ENCODE data around the gene GYG2.
"Not testable (repeated sequence)": the region's sequence is repeated elsewhere in the genome, so short reads cannot be mapped to it uniquely, and the experiment has no call there.

GYG2 gene

GRCh38 chrX:2867206-2867605 is 38.5 kb downstream of the GYG2 start:
- DNase-seq (ENCODE audit: low read depth in 3 of 3, low spot score in 1 of 3): no peak

DNA sequence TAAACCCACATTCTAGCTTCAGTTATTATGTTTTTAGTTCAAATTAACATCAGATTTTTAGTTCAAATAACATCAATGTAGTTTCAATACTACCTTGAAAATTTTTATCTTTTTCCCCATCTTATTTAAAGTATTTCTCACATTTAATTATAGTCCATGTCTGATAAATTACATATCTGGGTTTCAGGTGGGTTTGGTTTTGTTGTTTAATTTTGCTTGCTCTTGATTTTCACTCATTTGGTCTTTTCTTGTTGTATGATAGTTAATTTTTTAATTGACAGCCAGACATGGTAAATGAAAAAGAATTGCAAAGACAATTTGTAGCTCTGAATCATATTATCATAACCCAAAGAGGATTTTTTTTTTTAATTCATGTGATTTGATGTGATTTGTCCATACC is 41.9 kb downstream of the GYG2 start:
- no peak for DNase-seq (ENCODE audit: low read depth in 3 of 3, low spot score in 1 of 3)

- DNase-seq (ENCODE audit: low read depth in 3 of 3, low spot score in 1 of 3): no peak
Observed at GRCh38 chrX:2871831-2872230, 43.1 kb downstream of the GYG2 start.

- no peak for DNase-seq (ENCODE audit: low read depth in 3 of 3, low spot score in 1 of 3)
Observed at GRCh38 chrX:2872671-2873277, 44.0 kb downstream of the GYG2 start.

GRCh38 chrX:2874222-2875135 is 45.7 kb downstream of the GYG2 start:
- no peak for DNase-seq (ENCODE audit: low read depth in 3 of 3, low spot score in 1 of 3)

GRCh38 chrX:2875136-2875481 is 46.4 kb downstream of the GYG2 start:
- no peak for DNase-seq (ENCODE audit: low read depth in 3 of 3, low spot score in 1 of 3)

DNA sequence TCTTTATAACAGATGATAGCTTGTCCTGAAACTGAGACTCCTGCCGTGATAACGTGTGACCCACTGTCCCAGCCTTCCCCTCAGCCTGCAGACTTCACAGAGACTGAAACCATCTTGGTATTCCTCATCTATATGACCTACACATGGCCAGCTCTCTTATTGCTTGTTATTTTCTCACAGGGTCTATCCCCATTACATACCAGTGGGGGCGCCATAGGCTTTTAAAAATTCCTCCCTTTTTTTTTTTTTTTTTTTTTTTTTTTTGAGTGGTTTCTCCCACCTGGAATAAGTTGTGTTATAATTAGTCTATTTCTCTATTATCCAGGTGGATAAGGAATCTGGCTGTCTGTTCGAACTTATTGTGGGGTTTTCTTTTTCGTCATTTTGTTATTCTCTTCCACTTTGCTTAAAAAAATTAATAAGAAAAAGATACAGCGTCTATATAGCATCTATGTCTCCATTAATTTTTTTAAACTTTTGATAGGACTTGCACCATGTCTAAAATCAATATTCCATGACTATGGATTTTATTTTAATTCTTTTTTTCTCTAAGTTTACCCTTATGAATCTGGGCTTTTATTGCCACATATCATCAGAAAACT is 47.2 kb downstream of the GYG2 start:
- no peak for DNase-seq (ENCODE audit: low read depth in 3 of 3, low spot score in 1 of 3)

DNA sequence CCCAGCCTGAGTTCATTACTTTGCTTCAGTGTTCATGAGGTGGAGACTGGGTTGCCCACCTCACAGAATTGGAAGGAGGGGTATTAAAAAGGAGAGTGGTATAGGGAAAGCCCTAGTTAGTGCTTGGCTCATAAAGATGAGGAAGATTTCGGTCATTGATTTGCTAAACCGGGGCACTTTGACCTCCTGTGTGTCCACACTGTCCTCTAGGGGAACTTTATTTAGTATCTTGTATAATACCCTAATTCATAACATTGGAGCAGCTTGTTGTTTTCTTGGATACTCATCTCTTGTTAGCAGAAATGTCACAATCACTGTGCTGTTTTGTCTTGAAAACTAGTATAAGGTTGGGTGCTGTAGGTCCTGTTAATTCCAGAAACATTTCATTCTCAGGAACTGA is 49.8 kb downstream of the GYG2 start:
- no peak for DNase-seq (ENCODE audit: low read depth in 3 of 3, low spot score in 1 of 3)

- no peak for DNase-seq (ENCODE audit: low read depth in 3 of 3, low spot score in 1 of 3)
Observed at GRCh38 chrX:2879670-2880069, 50.9 kb downstream of the GYG2 start.

- no peak for DNase-seq (ENCODE audit: low read depth in 3 of 3, low spot score in 1 of 3)
Observed at GRCh38 chrX:2883770-2884169, 55.0 kb downstream of the GYG2 start.

GRCh38 chrX:2888309-2888708 is 59.6 kb downstream of the GYG2 start:
- DNase-seq (ENCODE audit: low read depth in 3 of 3, low spot score in 1 of 3): no peak

DNA sequence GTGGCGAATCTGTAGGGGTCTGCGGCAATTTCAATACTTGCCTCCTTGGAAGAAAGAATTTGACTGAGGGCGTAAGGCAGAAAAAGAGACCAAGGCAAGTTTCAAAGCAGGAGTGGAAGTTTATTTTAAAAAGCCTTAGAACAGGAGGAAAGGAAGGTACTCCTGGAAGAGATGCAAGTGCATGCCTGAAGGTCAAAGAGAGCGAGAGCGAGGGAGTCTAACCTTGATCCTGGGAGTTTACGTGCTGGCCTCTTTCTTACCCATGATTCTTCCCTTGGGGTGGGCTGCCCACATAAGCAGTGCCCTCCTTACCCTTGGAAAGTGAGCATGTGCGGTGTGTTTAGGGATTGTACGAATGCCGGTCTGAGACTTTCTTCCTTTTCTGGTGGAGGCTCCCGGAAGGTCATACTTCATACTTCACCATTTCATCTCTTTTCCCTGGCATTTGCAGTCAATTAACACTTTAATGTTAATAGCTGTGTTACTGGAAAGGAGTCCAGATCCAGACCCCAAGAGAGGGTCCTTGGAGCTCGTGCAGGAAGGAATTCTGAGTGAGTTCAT is 60.4 kb downstream of the GYG2 start:
- DNase-seq (ENCODE audit: low read depth in 3 of 3, low spot score in 1 of 3): no peak

DNA sequence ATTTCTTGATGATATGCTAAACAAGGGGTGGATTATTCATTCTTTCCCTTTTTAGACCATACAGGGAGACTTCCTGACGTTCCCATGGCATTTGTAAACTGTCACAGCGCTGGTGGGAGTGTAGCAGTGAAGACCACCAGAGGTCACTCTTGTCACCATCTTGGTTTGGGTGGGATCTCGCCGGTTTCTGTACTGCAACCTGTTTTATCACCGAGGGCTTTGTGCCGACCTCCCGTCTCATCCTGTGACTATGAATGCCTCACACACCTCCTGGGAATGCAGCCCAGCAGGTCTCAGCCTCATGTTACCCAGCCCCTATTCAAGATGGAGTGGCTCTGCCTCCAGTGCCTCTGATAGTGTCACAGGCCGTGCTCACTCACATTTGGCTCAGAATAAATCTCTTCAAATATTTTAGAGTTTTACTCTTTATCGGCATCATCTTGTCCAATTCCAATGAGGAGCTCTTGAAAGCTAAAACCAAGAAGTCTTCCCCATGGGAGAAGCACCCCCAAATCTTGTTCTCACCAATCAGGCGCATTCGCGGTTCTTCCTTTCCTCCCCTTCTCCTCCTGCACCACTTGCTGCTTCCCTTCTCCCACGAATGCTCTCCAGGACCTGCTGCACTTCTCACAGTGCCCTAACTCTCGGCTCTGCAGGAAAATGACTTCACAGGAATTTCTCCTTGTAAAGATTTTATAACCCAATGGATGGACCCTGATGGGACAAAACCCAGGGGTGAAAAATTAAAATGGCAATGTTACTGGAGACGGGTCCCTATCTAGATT is 61.2 kb downstream of the GYG2 start:
- not testable (repeated sequence) for DNase-seq (ENCODE audit: low read depth in 3 of 3, low spot score in 1 of 3)

GRCh38 chrX:2890536-2891460 is 62.1 kb downstream of the GYG2 start:
- DNase-seq (ENCODE audit: low read depth in 3 of 3, low spot score in 1 of 3): not testable (repeated sequence)

DNA sequence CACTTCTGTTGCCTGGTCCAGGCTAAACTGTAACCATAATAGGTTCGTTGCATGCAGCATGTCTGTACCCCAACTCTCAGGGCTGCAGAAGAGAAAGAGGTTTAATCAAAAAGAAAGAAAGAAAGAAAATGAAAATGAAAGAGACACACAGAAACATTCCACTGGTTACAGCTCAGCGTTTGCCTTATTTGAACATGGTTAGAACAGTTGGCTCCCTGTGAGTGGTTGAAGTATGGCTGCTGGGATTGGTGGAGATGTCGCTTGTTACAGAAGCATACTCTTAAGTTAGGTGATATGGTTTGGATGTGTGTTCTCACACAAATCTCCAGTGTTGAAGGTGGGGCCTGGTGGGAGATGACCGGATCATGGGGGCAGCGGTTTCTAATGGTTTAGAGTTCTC is 64.1 kb downstream of the GYG2 start:
- no peak for DNase-seq (ENCODE audit: low read depth in 3 of 3, low spot score in 1 of 3)

DNA sequence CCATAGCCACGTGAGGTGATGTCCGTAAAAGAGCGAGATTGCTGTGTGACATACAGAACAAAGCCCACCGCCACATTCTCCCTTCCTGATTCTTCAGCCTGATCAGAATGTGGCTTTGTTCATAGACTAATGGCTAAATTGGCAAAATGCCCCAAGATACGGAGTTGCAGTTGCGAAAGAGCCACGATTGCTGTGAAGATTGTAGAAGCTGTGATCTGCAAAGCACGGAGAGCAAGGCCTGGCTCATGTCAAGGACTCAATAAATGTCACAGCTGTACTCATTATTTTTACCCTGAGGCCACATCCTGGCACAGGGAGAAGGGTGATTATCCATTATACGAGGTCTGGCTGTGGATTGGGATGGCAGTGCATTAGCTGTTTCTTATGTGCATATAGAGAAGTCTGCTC is 66.2 kb downstream of the GYG2 start:
- DNase-seq (ENCODE audit: low read depth in 3 of 3, low spot score in 1 of 3): no peak

GRCh38 chrX:2897311-2897689 is 68.6 kb downstream of the GYG2 start:
- no peak for DNase-seq (ENCODE audit: low read depth in 3 of 3, low spot score in 1 of 3)

GRCh38 chrX:2897690-2898623 is 69.2 kb downstream of the GYG2 start:
- not testable (repeated sequence) for DNase-seq (ENCODE audit: low read depth in 3 of 3, low spot score in 1 of 3)

DNA sequence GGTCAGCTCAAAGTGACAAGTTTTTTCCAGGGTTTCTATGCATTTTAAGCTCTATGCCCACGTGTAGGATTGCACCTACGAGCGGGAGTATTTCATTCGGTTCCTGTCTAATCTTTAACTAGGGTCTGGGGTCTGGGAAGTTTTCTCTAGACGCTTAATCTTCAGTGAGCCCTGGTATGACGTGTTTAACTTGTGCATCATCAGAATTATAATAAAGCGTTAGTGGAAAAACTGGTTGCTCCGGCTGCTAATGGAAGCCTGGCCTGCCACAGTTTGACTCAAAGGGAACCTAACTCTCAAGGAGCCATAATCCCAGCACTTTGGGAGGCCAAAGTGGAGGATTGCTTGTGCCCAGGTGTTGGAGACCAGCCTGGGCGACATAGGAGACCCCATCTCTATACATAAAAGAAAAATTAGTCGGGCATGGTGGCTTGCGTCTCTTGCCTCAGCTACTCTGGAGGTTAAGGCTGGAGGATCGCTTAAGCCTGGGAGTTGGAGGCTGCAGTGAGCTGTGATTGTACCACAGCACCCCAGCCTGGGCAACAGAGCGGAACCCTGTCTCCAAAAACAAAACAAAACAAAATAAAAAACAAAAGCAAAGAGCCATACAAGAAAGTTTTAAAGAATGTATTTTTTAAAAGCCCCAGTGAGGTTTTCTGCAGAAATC is 70.2 kb downstream of the GYG2 start:
- DNase-seq (ENCODE audit: low read depth in 3 of 3, low spot score in 1 of 3): no peak

All from stimulated activated CD4-positive, alpha-beta T cell treated with anti-CD3 and anti-CD28 coated beads, TNF-alpha, amount 100 ng/mL, for 1 hour (primary cell).